ENCODE data around the gene GRAMD4.

GRAMD4 gene

GRCh38 chr22:46596032-46596441, 24.1 kb upstream of the GRAMD4 start:
- DNase-seq (ENCODE audit: insufficient read length, low spot score) (no peak), FAIRE-seq (no peak)

GRCh38 chr22:46596819-46597218, 23.4 kb upstream of the GRAMD4 start:
- FAIRE-seq = no peak
- DNase-seq (ENCODE audit: insufficient read length, low spot score) = no peak

- FAIRE-seq (no peak), DNase-seq (ENCODE audit: insufficient read length, low spot score) (no peak)
These were observed 22.0 kb upstream of the GRAMD4 start for GRCh38 chr22:46598224-46598623.

- FAIRE-seq (no peak), DNase-seq (ENCODE audit: insufficient read length, low spot score) (no peak)
These were observed 21.3 kb upstream of the GRAMD4 start for GRCh38 chr22:46598737-46599424.

GRCh38 chr22:46600273-46600796, 19.9 kb upstream of the GRAMD4 start:
- FAIRE-seq = no peak

GRCh38 chr22:46602025-46602424, 18.2 kb upstream of the GRAMD4 start:
- FAIRE-seq (no peak), DNase-seq (ENCODE audit: insufficient read length, low spot score) (no peak)

More at GRCh38 chr22:46600273-46600796, 19.9 kb upstream of the GRAMD4 start:
- no peak for DNase-seq (ENCODE audit: insufficient read length, low spot score)

GRCh38 chr22:46604306-46604690, 15.9 kb upstream of the GRAMD4 start:
- DNase-seq (ENCODE audit: insufficient read length, low spot score) = no peak
- FAIRE-seq = no peak

GRCh38 chr22:46605117-46605516, 15.1 kb upstream of the GRAMD4 start:
- no peak for FAIRE-seq

GRCh38 chr22:46606886-46607285, 13.3 kb upstream of the GRAMD4 start:
- no peak for FAIRE-seq
- no peak for DNase-seq (ENCODE audit: insufficient read length, low spot score)

More at GRCh38 chr22:46605117-46605516, 15.1 kb upstream of the GRAMD4 start:
- DNase-seq (ENCODE audit: insufficient read length, low spot score) = no peak

GRCh38 chr22:46607483-46608114, 12.6 kb upstream of the GRAMD4 start:
- DNase-seq (ENCODE audit: insufficient read length, low spot score) (no peak), FAIRE-seq (no peak)

GRCh38 chr22:46609175-46609690, 11.0 kb upstream of the GRAMD4 start:
- FAIRE-seq = no peak
- DNase-seq (ENCODE audit: insufficient read length, low spot score) = no peak

GRCh38 chr22:46609724-46610201, 10.4 kb upstream of the GRAMD4 start:
- no peak for DNase-seq (ENCODE audit: insufficient read length, low spot score)
- FAIRE-seq = no peak

GRCh38 chr22:46610356-46610755, 9.8 kb upstream of the GRAMD4 start:
- DNase-seq (ENCODE audit: insufficient read length, low spot score) (no peak), FAIRE-seq (no peak)

GRCh38 chr22:46611189-46611588, 9.0 kb upstream of the GRAMD4 start:
- no peak for DNase-seq (ENCODE audit: insufficient read length, low spot score)
- no peak for FAIRE-seq

- FAIRE-seq (no peak), DNase-seq (ENCODE audit: insufficient read length, low spot score) (no peak)
These were observed 7.8 kb upstream of the GRAMD4 start for GRCh38 chr22:46612341-46612903.

GRCh38 chr22:46612904-46613605, 7.1 kb upstream of the GRAMD4 start:
- DNase-seq (ENCODE audit: insufficient read length, low spot score) (no peak), FAIRE-seq (no peak)

- DNase-seq (ENCODE audit: insufficient read length, low spot score) (no peak), FAIRE-seq (no peak)
These were observed 6.6 kb upstream of the GRAMD4 start for GRCh38 chr22:46613606-46614021.

- FAIRE-seq = no peak
- DNase-seq (ENCODE audit: insufficient read length, low spot score) = no peak
These were observed 5.9 kb upstream of the GRAMD4 start for GRCh38 chr22:46614025-46614931.

GRCh38 chr22:46617207-46617985, 2.8 kb upstream of the GRAMD4 start:
- FAIRE-seq (no peak), DNase-seq (ENCODE audit: insufficient read length, low spot score) (no peak)
